GM21526 (cell line): Measurements from ENCODE around the gene PLVAP.

Experiments
- ATAC-seq: cut with Tn5 transposase; IDR thresholded peaks from one replicate; pipeline ENCODE4 v1.9.1; 2021; ENCODE audit warnings: moderate library complexity; ENCODE audit not compliant: unreplicated experiment, low FRiP score

The PLVAP gene

DNA sequence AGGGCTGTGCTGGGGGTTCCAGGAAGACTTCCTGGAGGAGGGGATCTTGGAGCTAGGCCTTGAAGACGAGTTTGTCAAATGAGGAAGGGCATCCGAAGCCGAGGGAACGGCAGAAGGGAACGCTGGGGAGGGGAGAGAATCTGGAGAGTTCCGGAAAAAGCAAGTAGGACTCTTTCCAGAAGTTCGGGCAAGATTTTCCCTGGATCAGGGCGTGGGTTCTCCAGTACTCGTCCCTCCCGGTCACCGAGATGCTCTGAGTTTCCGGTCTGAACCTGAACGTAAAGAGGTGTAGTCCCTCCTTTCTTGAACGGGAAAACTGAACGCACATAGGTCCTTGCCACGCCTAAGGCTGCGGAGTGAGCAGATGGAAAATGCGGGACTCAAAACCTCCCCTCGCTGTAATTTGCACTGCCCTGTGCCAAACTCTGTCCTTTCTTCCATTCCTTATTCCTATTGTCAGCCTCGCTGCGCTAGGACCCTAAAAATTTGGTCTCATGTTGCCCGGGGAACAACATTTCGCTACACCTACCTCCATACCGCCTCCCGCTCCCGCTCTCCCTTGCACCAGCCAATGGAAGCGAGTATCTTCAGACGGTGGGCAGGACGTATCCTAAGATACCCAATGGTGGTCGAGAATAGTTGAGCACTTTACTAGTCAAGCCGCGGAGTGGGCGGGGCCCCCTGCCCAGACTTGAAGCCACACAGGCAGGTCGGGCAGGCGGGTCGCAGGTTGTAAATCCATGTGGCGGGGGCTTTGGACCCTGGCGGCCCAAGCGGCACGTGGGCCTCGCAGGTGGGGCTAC, 40.1 kb downstream of the PLVAP start, which contains the start of gene GTPBP3:
GTPBP3 (plus strand) TSS at position 682 of the 803 bp plus-strand sequence; CDS start at position 741, 59 bp downstream.
- ATAC-seq, result peak; percentile 59

DNA sequence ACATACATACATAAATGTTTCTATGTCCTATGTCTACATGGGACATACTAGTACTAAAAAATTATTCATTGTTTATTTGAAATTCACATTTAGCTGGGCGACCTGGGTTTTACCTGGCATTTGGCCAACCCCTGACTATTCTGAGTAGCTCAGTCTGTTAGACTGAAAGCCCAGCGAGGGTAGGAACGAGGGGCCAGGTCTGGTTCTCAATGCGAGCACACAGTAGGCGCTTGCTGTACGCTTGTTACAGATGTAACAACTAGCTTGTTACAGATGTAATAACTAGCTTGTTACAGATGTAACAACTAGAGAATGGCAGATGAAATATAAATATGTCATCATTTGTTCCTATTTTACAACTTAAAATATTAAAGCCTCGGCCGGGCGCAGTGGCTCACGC, 41.6 kb downstream of the PLVAP start:
- no peak for ATAC-seq

DNA sequence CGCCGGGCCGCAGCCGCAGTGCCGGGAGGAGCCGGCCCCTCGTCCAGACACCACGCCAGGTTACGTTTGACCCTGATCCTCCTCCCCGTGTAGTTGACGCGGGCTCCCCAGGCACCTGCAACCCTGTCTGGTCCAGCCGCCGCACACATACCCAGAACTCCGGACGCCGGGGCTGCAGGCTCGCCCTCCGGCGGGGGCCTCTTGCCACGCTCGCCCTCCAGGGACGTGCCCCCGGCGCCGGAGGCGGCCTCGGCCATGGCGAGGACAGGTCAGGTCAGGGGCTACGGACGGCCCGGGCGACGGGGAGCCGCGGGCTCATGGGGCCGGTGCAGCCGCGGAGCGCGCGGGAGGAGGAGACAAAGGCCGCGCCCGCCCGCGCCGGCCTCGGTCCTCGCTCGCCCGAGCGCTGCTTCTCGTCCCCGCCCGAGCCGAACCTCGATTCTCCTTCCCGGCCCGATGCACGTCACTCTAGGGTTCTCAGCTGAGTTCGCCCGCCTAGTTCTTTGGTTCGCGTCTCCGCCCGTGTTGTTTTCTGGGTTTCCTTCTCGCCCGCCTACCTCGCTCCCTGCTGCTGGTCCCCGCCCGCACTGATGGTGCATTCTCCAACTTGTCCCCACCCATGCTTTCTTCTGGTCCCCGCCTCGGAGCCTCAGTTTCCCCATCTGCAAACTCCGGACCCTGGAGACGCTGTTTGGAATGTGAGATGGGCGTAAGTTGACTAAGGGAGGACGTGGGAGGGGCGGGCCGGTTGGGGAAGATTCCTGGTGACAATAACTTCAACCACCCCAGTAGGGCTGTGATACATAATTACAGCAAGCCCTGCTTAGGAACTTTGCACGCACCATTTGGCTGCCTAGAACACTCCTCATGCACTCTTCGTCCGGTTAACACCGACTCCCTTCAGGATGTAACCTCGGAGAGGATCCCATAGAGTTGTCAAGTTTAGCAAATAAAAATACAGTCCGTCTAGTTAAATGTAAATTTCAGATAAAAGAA, 42.4 kb downstream of the PLVAP start, which contains the start of gene ANO8:
ANO8 (minus strand) TSS at position 442 of the 996 bp plus-strand sequence; CDS start at position 257, 185 bp downstream.
- ATAC-seq, result peak; percentile 49

DNA sequence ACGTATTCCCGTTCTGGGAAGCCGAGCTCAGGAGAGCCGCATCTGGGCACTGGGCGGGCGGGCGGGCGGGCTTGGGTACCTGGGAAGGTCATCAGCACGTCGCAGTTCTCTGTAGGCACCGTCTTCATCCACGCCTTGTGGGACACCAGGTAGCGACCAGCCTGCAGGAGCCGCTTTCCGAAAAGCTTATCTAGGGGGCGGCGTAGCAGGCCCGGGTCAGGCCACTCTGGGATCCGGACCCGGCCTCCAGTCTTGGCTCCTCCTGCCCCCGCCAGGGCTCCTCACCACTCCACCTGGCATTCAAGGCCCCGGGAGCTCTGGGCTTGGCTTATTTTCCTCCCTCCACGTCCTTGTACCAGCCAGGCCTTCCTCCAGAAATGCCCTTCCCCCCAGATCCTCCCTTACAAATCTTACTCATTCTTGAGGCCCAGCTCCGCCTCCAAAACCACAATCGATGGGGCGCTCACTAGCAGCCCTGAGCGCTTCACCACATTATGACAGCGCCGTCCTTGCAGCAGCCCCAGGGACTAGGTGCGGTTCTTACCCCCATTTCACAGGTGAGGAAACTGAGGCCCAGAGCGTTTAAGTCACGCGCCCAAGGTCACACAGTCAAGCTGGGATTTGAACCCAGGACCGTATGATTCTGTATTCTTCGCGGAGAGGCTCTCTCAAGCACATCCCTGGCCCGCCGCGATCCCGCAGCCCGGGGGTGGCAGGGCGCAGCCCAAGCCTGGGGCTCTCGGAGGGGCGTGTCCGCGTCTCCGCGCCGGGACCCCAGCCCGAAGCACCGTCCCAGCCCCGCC, 43.3 kb downstream of the PLVAP start:
- peak; percentile 11 for ATAC-seq

DNA sequence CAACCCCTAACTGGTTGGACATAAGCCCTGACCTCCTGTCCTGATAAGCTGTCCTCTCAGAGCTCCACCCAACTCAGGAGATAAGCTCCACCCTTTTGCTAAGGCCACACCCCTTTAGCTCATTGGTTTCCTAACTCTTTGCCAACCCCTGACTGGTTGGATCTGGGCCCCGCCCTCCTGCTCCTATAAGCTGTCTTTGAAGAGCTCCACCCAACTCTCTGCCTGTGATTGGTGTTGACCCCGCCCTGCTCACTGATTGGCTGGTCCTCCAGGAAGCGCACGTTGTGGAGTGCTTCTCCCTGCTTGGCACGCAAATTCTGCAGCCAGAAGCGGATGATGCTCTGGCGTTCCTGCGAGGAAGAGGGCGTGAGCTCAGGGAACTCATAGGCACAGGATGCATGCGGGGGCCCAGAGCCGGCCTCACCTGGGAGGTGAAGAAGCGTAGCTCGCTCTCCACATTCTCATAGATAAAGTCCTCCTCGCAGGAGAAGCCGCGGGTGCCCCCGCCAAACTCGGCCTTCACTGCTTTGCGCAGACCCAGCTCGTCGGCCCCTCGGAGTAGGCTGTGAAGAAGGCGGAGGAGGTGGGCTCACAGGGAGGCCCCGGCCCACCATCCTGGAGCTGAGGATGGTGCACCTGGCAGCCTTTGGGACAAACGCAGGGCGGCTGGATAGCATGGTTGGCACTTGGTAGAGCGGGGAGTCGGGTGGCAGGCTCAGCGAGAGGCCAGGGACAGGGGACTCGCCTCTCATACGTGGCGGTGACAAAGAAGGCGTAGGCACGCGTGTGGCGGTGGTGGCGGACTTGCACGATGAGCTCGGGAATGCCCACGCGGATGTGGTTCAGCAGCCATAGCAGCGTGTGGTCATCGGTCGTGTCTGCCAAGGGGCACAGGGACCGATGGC, 44.2 kb downstream of the PLVAP start:
- no peak for ATAC-seq

DNA sequence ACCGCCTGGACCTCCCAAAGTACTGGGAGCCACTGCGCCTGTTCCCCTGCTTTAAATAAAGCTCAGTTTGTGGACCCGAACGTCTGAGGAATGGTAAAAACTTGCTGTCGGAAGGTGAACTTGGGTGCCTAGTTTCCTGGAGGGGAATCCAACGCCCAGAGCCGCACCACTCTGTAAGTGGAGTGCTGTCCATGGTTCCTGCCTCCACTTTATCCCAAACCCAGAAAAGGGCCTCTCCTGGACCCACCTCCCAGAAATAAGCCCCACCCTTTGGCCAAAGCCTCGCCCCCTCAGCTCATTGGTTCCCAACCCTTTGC, 44.8 kb downstream of the PLVAP start:
- ATAC-seq, result no peak

DNA sequence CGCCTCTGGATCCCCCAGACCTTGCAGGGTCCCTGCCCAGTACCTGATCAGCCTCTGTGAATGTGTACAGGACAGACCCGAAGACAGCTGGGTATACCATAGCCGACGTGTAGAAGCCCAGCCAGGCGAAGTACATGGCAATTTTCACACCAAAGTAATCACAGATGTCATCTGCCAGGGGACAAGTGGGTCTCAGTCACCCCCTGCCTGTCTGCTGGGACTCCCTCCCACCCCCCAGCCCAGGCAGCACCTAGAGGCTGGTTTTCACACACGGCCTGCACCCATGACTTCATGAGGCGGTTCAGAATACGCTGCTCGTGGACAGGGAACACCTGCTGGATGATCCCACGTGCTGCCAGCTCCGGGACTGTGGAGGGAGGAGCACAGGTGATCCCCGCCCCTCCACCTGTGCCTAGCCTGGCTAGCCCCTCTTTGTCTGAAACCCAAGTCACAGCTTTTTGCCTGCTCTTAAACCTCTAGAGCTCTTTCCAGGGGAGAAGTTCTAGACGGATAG, 46.0 kb downstream of the PLVAP start:
- no peak for ATAC-seq

DNA sequence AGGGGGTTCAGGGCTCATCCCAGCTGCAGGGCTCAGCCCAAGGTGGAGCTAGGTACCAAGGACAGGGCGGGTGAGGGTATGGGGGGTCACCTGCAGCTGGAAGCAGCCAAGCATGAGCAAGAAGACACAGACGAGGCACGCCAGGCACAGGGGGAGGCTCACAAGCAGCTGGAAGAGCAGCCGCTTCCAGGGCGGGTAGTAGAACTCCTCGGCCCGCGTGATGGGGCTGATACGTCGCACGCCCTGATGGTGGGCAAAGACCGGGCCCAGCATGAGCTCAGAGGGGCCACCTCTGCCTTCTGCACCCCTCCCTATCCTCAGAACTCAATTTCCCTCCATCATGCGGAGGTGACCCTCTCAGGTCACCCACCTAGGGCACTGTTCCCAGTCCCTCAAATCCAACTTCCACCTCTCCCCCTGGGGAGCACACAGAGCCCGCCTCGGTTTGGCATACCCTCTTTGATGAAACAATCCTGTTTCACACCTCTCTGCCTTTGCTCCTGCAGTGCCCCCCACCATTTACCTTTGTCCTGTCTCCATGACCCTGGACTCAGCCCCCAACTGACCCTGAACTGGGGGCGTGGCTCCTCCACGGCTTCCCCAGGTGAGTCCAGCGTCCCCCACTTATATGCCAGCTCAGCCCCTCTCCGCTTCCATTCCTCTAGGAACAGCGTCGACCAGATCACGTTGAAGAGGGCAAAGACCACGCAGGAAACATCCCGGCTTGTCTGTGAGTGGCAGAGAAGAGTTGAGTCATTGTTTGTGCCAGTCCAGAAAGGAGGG, 46.7 kb downstream of the PLVAP start:
- no peak for ATAC-seq

DNA sequence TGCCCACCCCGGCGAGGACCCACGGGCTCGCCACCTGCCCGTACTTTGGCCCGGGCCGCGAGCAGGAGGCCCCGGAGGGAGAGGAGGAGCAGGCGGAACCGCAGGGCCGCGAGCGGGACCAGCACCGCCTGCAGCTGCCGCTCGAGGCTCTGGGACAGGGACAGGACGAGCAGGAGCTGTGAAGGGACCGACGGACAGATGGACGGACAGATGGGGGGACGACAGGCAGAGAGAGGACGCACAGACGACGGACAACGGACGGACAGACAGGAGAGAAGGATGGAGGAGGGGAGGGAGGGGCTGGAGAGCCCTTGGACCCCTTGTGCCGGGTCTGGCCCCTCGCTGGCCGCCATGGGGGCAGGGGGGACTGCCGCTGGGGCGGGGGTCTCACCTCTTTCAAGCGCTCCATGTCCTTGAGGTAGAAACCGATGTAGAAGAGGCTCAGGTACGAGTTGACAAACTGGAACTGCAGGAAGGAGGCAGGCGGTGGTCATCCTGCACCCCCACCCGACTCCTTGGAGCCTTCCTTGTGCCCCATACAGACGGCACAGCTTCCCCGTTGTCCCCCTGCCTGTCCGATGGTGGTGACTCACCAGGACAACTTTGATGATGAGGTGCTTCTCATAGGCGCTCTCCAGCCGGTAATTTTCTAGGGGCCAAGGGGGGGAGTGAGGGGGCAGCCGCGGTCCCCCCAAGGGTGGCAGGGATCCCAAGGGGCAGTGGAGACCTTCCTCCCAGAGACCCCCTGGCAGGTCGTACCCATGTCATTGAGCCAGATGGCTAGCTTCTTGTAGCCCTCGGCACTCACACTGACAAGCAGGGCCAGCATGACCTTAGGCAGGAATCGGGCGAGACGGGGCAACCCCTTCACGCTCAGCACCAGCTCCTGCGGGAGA, 47.5 kb downstream of the PLVAP start:
- no peak for ATAC-seq

DNA sequence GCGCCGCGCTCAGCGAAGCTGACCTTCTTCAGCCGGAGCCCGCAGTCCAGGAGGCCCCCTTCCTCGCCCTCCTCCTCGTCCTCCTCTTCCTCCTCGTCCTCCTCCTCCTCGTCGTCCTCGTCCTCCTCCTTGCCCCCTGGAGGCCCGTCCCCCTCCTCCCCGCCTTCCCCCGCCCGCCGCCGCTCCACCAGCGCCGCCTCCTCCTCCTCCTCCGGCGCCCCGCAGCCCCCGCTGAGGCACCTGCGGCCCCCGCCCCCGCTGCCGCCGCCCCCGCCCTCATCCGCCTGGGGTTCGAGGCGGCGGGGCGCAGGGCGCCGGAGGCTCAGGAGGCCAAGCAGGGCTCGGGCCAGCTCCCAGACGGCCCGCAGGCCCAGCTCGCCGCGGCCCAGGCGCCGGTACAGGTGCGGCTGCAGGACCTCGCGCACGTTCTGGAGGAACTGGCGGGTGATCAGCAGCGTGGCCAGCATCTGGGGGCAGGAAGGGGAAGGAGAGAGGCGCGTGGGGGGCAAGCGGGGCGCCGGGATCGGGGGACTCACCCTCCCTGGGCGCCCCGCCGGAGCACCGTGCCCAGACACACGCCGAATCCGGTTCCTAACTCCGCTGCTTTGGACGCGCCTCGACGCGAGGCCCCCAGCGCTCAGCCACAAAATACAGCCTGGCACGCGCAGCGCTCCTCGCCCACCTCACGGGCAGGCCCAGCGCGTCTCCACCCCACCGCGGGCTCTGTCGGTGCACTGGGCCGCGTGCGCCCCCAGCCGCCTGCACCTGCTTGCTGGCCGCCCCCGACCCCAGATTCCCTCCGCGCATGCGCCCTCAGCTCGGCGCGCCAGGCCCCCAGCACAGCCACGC, 48.4 kb downstream of the PLVAP start:
- no peak for ATAC-seq

DNA sequence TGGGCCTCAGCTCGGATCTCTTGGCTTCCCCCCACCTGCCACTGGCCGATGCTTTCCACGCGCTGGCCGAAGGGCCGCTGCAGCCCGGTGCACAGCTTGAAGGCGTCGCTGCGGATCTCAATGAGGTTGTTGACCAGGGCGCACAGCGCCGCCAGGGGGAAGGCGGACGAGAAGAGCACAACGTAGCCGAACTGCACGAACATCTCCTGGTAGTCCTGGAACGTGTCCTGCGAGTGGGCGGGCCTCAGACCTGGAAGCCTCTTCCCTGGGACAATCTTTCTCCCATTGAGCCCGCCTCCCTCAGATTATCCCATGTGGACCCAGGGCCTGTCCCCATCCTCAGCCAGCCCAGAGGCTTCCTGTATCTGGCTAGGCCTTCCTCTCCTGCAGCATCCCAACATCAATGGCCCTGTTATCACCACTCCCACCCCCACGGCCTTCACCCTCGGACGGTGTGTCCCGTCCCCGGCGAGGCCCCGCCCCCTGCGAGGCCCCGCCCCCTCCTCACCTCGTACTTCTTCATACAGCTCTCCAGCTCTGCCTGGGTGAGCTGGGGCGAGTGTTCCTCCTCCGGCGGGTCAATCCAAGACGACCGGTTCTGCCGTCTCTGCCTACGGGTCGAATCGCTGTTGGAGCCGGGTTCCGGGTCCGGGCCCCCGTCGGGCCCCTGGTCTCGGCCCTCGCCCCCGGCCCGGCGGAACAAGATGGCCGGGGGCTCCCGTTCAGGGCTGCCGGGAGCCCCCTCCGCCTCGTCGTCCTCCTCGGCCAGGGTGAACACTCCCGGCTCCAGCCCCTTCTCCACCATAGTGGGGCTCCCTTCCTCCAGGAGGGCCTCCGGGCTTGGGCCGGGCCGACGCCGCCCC, 49.3 kb downstream of the PLVAP start:
- no peak for ATAC-seq

DNA sequence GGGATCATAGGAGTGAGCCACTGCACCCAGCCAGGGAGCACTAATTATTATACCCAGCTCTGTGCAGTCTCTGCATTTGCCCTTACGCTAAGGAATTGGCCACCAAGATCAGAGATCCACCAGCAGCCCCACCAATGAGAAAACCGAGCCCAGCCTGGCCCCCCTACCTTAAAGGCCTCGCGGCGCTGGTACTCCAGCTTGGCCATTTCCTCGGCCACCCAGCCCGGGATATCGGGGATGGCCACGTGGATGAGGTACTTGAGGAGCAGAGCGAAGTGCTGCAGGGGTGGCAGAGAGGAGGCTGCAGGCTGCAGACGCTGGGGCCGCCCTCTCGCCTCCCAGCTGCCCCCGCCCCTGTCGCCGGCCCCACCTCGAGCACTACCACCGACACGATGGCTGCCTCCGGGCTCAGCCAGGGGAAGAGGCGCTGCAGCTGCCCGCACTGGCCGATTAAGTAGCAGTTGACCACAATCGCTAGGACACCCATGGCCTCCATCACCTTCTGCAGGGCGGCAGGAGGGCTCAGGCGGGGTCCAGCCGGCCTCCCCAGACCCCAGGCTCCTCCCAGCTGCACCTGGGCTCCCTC, 50.0 kb downstream of the PLVAP start:
- ATAC-seq, result no peak

DNA sequence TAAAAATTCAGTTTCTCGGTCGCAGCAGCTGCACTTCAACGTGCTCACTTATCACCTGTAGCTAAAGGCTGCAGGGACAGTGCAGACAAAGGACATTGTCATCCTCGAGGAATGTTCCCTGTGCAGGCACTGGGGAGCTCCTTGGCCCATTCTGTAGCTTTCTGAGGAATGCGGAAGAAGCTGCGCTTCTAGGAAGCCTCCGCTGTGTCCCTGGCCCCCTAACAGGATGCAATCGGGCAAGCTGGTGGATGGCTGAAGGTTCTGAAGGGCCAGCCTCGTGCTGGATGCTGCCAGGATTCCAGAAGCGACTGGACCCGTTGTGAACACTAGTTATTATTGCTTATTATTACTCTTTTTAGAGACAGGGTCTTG, 50.6 kb downstream of the PLVAP start:
- no peak for ATAC-seq

DNA sequence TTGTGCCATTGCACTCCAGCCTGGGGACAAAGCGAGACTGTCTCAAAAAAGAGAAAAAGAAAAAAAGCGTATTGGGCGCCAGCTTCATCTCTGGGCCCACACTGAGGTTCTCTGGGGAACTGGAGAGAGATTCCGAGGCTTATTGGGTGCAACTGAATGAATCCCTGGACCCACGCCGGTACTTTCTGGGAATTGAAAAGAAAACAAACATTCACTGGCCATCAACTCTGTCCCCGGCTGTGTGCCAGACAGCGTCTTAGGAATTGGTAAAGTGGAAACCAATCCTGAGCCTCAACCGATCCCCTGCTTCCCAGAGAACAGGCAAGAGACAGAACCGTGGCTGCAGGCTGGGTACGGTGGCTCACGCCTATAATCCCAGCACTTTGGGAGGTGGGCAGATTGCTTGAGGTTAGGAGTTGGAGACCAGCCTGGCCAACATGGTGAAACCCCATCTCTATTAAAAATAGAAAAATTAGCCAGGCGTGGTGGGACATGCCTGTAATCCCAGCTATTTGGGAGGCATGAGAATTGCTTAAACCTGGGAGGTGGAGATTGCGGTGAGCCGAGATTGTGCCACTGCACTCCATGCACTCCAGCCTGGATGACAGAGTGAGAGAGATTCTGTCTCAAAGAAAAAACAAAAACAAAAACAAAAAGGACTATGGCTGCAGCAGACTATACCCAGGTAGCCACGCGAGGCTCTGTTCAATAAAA, 51.1 kb downstream of the PLVAP start:
- no peak for ATAC-seq

DNA sequence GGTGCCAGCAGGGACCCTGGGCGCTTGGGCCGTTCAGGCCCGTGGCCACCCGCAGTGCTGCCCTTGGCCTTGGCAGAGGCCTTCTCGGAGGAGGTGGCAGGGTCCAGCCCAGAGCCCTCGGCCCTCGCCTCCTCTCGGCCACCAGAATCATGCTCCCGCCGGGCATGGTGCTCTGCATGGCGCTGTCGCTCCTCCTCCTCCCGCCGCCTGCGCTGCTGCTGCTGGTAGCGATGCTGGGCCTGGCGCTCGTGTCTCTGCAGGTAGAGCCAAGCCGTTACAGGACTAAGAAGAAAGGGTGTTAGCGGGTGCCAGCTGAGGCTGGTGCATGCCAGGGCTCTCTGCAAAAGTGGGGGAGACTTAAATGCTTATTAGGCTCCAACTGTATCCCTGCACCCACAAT, 52.0 kb downstream of the PLVAP start:
- no peak for ATAC-seq
